Right lobe of liver (tissue), 6 donors: Measurements from ENCODE around the gene DST. TPM values are rescaled to one million over a fixed set of nuclear protein-coding genes. Genes with fewer than 3 reads are reported as not detected.
A peak's percentile ranks its signal among the peaks of the same experiment; 100 is the strongest.

ENCODE experiments used
- ATAC-seq, 4 donors: fragments of 200-7000 bp; cut with Tn5 transposase; one replicate each; pipeline ENCODE4 v1.9.1; 2020; ENCODE audit warnings: mild to moderate bottlenecking in 4 of 4, moderate library complexity in 4 of 4
- DNase-seq, 3 donors: peaks; one replicate each; pipeline ENCODE4 v3.0.0-alpha.2; 2020
- H3K27ac ChIP-seq, 3 donors: fragments of 200-600 bp; one replicate each; pipeline ENCODE4 v1.8.0; 2022
- H3K27me3 ChIP-seq, 2 donors: fragments of 200-600 bp; one replicate each; pipeline ENCODE4 v1.8.0; 2022
- H3K36me3 ChIP-seq, 4 donors: fragments of 200-600 bp; sonication (generic) in 1 of 4; one replicate each; pipeline versions ENCODE4 v1.5.1 to v1.8.0; 2017 to 2022; ENCODE audit warnings: control low read depth in 1 of 4
- H3K4me1 ChIP-seq, 4 donors: fragments of 200-600 bp; sonication (generic) in 1 of 4; one replicate each; pipeline versions ENCODE4 v1.5.1 to v1.8.0; 2017 to 2022; ENCODE audit warnings: control low read depth in 1 of 4
- H3K4me3 ChIP-seq, 3 donors: fragments of 200-600 bp; one replicate each; pipeline ENCODE4 v1.8.0; 2022
- H3K9me3 ChIP-seq, 4 donors: fragments of 200-600 bp; sonication (generic) in 1 of 4; one replicate each; pipeline versions ENCODE4 v1.5.1 to v1.8.0; 2017 to 2022; ENCODE audit warnings: control low read depth in 1 of 4
- POLR2A ChIP-seq: fragments of 450-650 bp; IDR thresholded peaks from one replicate; pipeline ENCODE4 v1.6.1; 2017; ENCODE audit warnings: antibody characterized with exemption, mild to moderate bottlenecking
- WGBS: methylation state at CpG from one replicate; pipeline ENCODE4 v1.1.6; 2018; ENCODE audit warnings: low coverage, low lambda C conversion rate; ENCODE audit not compliant: insufficient coverage; ENCODE audit errors: missing lambda C conversion rate; 5-methylcytosine and 5-hydroxymethylcytosine counted together
- intact Hi-C, 2 donors: fragments of 100-400 bp; cut with DNase I; formaldehyde crosslinking; loops; one replicate each; pipeline versions ENCODE4 v1.11.2 to v1.14.1; 2022
- total RNA-seq, 6 experiments: library from RNA; depleted of rRNA in 2 of 6; stranded (reverse); fragments of >200 nt in 2 of 6; fragmentation: NEBNext Ultra II Directional in 3 of 6; extraction: Animal tissue kit (Norgen Biotek cat#: 25700) in 3 of 6; gene quantifications; one replicate each; pipeline versions ENCODE4 v1.1.0 to v1.2.4, GENCODE V29; 2016 to 2023
- TF ChIP-seq, protein P1 (sequence below), 4 donors: fragments of 200-600 bp in 3 of 4; fragments of 450-650 bp in 1 of 4; IDR thresholded peaks; one replicate each; pipeline versions ENCODE4 v1.5.1 to v1.8.0; 2016 to 2022; ENCODE audit warnings: antibody characterized with exemption in 4 of 4, mild to moderate bottlenecking in 2 of 4
- donor health status: DM: no; HTN: yes; CAD: no.
- donor health status: DM: no; HTN: no; CAD: no.
- donor health status: DM: no; HTN: no; CAD: no.
- donor health status: DM: no; HTN: yes; CAD: no.
- donor health status: DM: no; HTN: yes; CAD: no.

Gene DST
- total RNA-seq, 6 experiments from 2014 or later, result 92.1 to 207 (median 156) TPM

DNA sequence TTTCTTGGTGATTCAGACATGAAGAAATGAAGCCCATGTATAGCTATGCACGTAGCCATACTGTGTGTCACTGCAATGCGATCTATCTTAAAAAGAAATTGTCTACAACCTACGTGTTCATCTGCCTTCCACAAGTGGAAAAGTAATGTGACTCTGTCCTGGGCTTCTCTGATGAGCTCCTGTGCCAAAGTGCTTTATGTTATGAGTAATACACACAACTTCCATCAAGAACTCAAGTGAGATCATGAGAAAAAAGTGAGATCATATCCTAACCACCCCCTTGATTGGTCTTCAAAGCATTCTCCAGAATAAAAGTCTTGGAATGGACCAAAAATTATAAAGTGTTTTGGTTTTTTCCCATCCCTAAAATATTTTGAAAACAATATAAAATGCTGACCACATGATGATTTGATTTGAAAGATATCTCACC, 114.3 kb downstream of the DST start:
- TF ChIP-seq POLR2A, result no peak

DNA sequence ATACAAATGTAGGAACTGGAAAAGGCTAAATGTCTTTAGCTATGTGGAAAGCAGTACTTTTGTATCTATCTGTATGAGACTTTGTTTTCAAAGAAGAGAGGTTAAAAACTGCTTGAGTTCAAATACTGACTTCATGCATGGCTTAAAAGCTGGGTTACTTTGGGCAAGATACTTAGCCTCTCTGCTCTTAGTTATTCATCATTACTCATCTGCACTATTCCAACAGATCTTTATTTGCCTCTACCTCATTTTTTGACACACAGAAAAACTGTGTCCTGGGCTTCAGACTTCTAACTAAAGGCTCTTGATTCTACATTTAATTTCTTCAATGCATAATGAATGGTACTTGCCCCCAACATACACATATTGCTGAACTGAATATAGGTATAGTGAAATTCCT, 114.8 kb downstream of the DST start:
- Histone ChIP-seq H3K4me1 (no peaks in the 10 kb centered on the region), H3K4me3 (no peak overlapping the region), H3K9me3 (no peaks in the 10 kb centered on the region), H3K27me3 (no peaks in the 10 kb centered on the region), H3K27ac (no peak overlapping the region), H3K36me3 (peaks cover 0 to 67% (median 26%) of the 10 kb centered on the region in 4 donors)
- DNase-seq (no peak), ATAC-seq (no peak)
- TF ChIP-seq POLR2A, result no peak
- TF ChIP-seq, protein P1, sequence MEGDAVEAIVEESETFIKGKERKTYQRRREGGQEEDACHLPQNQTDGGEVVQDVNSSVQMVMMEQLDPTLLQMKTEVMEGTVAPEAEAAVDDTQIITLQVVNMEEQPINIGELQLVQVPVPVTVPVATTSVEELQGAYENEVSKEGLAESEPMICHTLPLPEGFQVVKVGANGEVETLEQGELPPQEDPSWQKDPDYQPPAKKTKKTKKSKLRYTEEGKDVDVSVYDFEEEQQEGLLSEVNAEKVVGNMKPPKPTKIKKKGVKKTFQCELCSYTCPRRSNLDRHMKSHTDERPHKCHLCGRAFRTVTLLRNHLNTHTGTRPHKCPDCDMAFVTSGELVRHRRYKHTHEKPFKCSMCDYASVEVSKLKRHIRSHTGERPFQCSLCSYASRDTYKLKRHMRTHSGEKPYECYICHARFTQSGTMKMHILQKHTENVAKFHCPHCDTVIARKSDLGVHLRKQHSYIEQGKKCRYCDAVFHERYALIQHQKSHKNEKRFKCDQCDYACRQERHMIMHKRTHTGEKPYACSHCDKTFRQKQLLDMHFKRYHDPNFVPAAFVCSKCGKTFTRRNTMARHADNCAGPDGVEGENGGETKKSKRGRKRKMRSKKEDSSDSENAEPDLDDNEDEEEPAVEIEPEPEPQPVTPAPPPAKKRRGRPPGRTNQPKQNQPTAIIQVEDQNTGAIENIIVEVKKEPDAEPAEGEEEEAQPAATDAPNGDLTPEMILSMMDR (IDR thresholded peaks at IDR 0.05), result no peak
- intact Hi-C loops, result no loop called here

More for the DNA sequence above, 114.3 kb downstream of the DST start:
- DNase-seq (no peak), ATAC-seq (no peak)
- WGBS, result 100% methylated on average over 3 of the region's 3 CpGs
- Histone ChIP-seq H3K27me3 (no peaks in the 10 kb centered on the region), H3K4me1 (no peaks in the 10 kb centered on the region), H3K36me3 (peaks cover 0 to 68% (median 26%) of the 10 kb centered on the region in 4 donors), H3K9me3 (no peaks in the 10 kb centered on the region), H3K27ac (no peak overlapping the region), H3K4me3 (no peak overlapping the region)
- intact Hi-C loops, result no loop called here

DNA sequence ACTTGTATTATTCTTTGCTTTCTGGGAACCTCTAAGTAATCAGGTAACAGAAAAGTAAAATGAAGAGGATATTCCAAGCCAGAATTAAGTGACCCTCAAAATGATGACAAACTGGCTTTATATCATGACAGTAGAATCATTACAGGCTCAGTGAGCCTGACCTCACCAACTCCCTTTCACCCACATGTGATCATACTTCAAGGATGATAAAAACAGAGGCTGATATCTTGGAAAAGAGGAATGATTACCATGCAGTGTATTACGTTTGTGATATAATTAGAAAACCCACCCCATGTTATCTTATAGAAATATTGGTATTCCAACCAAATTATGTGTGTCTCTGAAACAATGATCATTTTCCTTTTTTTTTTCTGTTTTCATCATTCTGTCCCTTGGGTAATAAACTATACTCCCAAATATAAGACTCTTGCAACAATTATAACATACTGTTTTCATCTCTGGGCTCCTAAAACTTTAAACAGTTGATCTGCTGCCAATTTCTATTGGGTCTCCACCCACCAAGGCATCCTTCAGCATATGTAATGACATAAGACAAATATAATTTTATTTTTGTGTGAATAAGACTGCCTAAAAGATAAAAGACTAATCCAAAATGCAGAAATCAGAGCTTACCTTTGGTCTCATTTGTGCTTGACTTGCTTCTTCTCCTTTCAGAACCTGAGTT, 115.7 kb downstream of the DST start:
- no peaks in the 10 kb centered on the region for H3K27me3 ChIP-seq
- no peak overlapping the region for H3K27ac ChIP-seq
- intact Hi-C loops, result no loop called here
- H3K4me1 ChIP-seq, result peaks cover 0 to 2% (median 0%) of the 10 kb centered on the region in 4 donors
- H3K9me3 ChIP-seq, result no peaks in the 10 kb centered on the region
- no peak overlapping the region for H3K4me3 ChIP-seq
- DNase-seq (no peak), ATAC-seq (peak in 2 of 4 donors; percentile 14 to 22)
- peaks cover 0 to 62% (median 23%) of the 10 kb centered on the region in 4 donors for H3K36me3 ChIP-seq
- 50% methylated on average over 1 of the region's 1 CpG for WGBS
- TF ChIP-seq POLR2A, result no peak
- TF ChIP-seq, protein P1 (IDR thresholded peaks at IDR 0.05), result no peak

DNA sequence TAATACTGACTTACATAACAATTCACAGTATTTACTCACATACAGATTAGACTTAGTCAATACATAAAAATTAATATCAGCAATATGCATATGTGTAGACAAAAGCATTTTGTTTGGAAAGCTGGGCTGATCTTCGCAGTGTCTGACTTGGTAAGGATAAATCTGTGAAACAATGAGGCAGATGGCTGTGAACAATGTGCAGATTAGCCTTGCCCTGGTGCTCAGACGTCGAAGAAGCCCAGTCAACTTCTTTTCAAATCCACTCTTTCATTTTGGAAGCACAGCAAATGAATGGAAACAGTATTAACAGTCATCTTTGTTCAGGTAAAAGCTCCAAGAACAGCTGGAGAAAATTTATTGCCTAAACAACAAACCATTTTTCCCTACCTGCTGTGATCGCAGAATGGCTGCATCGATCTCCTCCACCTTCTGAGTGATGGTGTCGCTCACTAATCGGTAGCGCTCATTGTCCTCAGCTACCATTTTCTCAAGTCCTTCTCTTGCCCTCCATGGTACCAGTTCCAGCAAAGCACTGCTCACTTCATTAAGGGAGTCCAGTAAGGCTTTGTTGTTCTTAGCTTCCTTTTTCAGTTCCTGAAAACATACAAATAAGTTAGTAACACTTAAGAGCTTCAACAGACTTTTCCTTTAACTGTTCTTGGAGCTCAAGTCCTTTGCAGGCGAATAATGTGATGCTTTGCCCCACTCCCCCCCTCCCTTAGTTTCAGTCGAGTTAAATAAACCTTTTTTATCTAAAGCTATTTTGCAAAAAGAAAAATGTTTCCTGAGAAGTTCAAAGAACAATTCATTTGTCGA, 116.5 kb downstream of the DST start:
- ATAC-seq (no peak), DNase-seq (no peak)
- no peak for TF ChIP-seq POLR2A
- TF ChIP-seq, protein P1 (IDR thresholded peaks at IDR 0.05), result no peak
- H3K4me3 ChIP-seq, result no peak overlapping the region
- no peaks in the 10 kb centered on the region for H3K27me3 ChIP-seq
- peaks cover 0 to 56% (median 22%) of the 10 kb centered on the region in 4 donors for H3K36me3 ChIP-seq
- no peak overlapping the region for H3K27ac ChIP-seq
- WGBS, result 79% methylated on average over 11 of the region's 11 CpGs
- H3K4me1 ChIP-seq, result peaks cover 0 to 10% (median 0%) of the 10 kb centered on the region in 4 donors
- H3K9me3 ChIP-seq, result no peaks in the 10 kb centered on the region
- intact Hi-C loops, result no loop called here
